Measurements from ENCODE around the gene OVOL1.

OVOL1 gene

GRCh38 chr11:65776710-65777141 lies 10.1 kb upstream of the OVOL1 start:
- no peak for ATAC-seq
- TF ChIP-seq PPARA (CRISPR knock-in tag; IDR thresholded peaks at IDR 0.05; ENCODE audit: borderline replicate concordance) (no peak), ZC3H10 (CRISPR knock-in tag; IDR thresholded peaks at IDR 0.05) (no peak), BACH2 (CRISPR knock-in tag; IDR thresholded peaks at IDR 0.05; ENCODE audit: borderline replicate concordance) (no peak), ESRRG (CRISPR knock-in tag; IDR thresholded peaks at IDR 0.05) (no peak), CSRNP3 (CRISPR knock-in tag; IDR thresholded peaks at IDR 0.05) (no peak), OSR1 (CRISPR knock-in tag; IDR thresholded peaks at IDR 0.05) (no peak), GLIS3 (CRISPR knock-in tag; IDR thresholded peaks at IDR 0.05) (no peak), ZFP3 (CRISPR knock-in tag; IDR thresholded peaks at IDR 0.05) (no peak), ZNF565 (CRISPR knock-in tag; conservative IDR thresholded peaks at IDR 0.05; ENCODE audit: low read depth) (no peak), CSDC2 (CRISPR knock-in tag; IDR thresholded peaks at IDR 0.05) (no peak), POU6F1 (CRISPR knock-in tag; IDR thresholded peaks at IDR 0.05; ENCODE audit: borderline replicate concordance, low read depth) (no peak), ZNF70 (CRISPR knock-in tag; IDR thresholded peaks at IDR 0.05) (no peak), TCF4 (CRISPR knock-in tag; IDR thresholded peaks at IDR 0.05; ENCODE audit: borderline replicate concordance) (no peak), ISL1 (CRISPR knock-in tag; IDR thresholded peaks at IDR 0.05) (no peak), CREB5 (CRISPR knock-in tag; IDR thresholded peaks at IDR 0.05; ENCODE audit: low read depth) (no peak), ZFP30 (CRISPR knock-in tag; IDR thresholded peaks at IDR 0.05) (no peak)

GRCh38 chr11:65777241-65777640 lies 9.6 kb upstream of the OVOL1 start:
- TF ChIP-seq ESRRG (CRISPR knock-in tag; IDR thresholded peaks at IDR 0.05) (no peak), CREB5 (CRISPR knock-in tag; IDR thresholded peaks at IDR 0.05; ENCODE audit: low read depth) (no peak)
- ATAC-seq = no peak

- TF ChIP-seq ZNF70 (CRISPR knock-in tag; IDR thresholded peaks at IDR 0.05) (no peak), ZNF565 (CRISPR knock-in tag; conservative IDR thresholded peaks at IDR 0.05; ENCODE audit: low read depth) (no peak), ZFP30 (CRISPR knock-in tag; IDR thresholded peaks at IDR 0.05) (no peak), SNAI2 (CRISPR knock-in tag; IDR thresholded peaks at IDR 0.05) (no peak), TSHZ2 (CRISPR knock-in tag; IDR thresholded peaks at IDR 0.05) (no peak)
- ATAC-seq = no peak
Observed at GRCh38 chr11:65777821-65778361, 9.0 kb upstream of the OVOL1 start.

- TF ChIP-seq PATZ1 (CRISPR knock-in tag; IDR thresholded peaks at IDR 0.05; ENCODE audit: borderline replicate concordance) (no peak), ZFP3 (CRISPR knock-in tag; IDR thresholded peaks at IDR 0.05) (no peak)
- no peak for ATAC-seq
Observed at GRCh38 chr11:65778431-65778900, 8.4 kb upstream of the OVOL1 start.
